ENCODE measurements around the gene SLAMF9. TPM values are rescaled to one million over a fixed set of nuclear protein-coding genes. Genes with fewer than 3 reads are reported as not detected.

SLAMF9 gene
- total RNA-seq, result 2.5 TPM in 1 of 2 replicates, not detected in the other

GRCh38 chr1:159953536-159954515 lies at the start of gene SLAMF9:
SLAMF9 (minus strand) TSS chr1:159954237; CDS start chr1:159954137, 100 bp downstream.

DNA sequence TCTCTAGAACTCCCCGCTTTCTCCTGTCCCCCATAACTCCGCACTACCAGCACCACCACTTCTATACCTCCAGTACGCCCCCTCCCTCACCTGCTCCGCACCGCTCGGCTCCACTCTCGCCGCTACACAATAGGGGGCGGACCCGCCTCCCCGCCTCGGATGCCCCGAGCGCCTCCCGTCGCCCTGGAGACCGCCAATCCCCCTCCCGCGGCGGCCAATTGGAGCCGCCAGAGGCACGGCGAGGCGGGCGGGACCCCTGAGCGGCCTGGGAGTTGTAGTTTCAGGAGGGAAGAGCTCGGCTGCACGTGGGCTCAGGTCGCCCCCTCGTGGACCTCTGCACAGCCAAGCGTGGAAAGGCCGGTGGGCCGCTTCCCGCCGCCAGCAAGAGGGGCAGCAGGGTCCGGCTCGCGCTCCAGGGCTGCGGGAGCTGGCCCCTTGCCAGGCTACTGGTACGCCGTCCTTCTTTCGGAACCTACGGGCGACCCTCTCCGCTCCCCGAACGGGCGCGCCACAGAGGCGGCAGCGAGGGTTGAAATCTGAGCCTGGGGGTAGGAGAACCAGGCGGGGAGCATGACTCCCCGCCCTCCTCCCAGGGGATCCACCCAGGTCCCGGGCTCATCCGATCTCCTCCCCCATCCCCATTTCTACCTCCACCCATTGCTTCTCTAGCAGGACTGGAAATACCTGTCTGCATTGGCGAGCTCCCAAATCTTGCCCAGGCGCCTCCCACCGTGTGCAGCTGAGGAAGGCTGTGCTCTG lies 8.4 kb downstream of the SLAMF9 start, which contains the start of gene IGSF9:
Gene IGSF9 (minus strand): TSS at position 131 of the 759 bp plus-strand sequence. CDS start 2,159 bp downstream, outside the sequence.

DNA sequence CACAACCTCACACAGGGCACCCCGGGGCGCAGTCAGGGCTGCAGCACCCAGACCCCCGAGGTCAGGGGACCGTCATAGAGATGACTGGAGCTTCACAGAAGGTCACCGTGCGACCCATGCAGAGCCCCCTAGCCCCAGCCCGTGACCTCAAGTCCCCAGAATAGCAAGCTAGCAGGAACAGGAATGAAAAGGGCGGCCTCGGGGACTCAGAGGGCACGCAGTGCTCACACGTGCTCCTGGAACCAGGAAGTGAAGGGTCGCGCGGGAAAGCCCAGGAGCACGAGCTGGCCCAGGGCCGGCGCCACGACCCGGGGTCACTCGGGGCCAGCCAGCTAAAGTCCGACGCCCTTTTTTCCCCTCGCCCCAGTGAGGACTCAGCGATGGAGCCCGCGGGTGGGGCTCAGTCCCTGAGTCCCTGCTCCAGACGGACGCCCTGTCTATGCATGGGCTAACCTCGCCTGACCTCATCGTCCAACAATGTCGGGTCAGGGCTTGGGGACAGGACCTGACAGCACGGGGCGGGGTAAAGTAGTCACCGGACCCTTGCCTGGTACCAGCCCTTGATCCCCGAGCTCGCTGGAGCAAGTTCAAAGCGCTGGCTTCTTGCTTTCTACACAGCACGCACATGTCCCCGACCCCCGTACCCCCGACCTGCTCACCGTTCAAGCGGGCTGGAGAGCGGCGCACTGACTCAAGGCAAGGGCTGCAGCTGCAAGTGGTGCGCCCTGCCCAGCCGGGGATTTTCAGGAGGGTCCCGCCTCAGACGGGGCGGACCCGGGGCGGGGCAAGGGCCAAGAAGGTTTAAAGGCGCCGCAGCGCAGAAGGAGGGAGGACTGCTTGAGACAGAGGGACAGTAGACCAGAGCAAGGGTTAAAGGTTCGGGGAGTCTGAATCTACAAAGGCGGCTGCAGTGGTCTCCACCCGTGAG lies 29.0 kb downstream of the SLAMF9 start, which contains the start of gene TAGLN2:
Gene TAGLN2 (minus strand): TSS at position 717 of the 928 bp plus-strand sequence. CDS start 4,998 bp downstream, outside the sequence.

Other genes starting within 250 kb of the SLAMF9 start
- gene CRP, start 239.6 kb downstream of the SLAMF9 start, total RNA-seq, result not detected in 2 replicates
- gene DUSP23, start 173.3 kb downstream of the SLAMF9 start, total RNA-seq, result 53.3 and 54.1 TPM in 2 replicates
- gene FCRL6, start 151.9 kb downstream of the SLAMF9 start, total RNA-seq, result not detected in 2 replicates
- gene SLAMF8, start 127.4 kb downstream of the SLAMF9 start, total RNA-seq, result 0.72 TPM in 1 of 2 replicates, not detected in the other
- gene VSIG8, start 91.6 kb downstream of the SLAMF9 start, total RNA-seq, result not detected in 2 replicates
- 0.11 and 0.55 TPM in 2 replicates for gene CFAP45, start 54.1 kb downstream of the SLAMF9 start, total RNA-seq
- 799 and 829 TPM in 2 replicates for gene TAGLN2, start 28.7 kb downstream of the SLAMF9 start, total RNA-seq
- gene IGSF9, start 8.6 kb downstream of the SLAMF9 start, total RNA-seq, result 4.7 and 6.2 TPM in 2 replicates
- gene PIGM, start 77.8 kb upstream of the SLAMF9 start, total RNA-seq, result 0.94 and 1.4 TPM in 2 replicates
- not detected in 2 replicates for gene KCNJ10, start 115.9 kb upstream of the SLAMF9 start, total RNA-seq
- not detected in 2 replicates for gene KCNJ9, start 127.3 kb upstream of the SLAMF9 start, total RNA-seq
- gene IGSF8, start 144.4 kb upstream of the SLAMF9 start, total RNA-seq, result 33.8 and 41.4 TPM in 2 replicates
- not detected in 2 replicates for gene ATP1A2, start 161.5 kb upstream of the SLAMF9 start, total RNA-seq
- gene ATP1A4, start 197.4 kb upstream of the SLAMF9 start, total RNA-seq, result not detected in 2 replicates
- not detected in 2 replicates for gene CASQ1, start 236.3 kb upstream of the SLAMF9 start, total RNA-seq